ENCODE results near the gene AUTS2.

Gene AUTS2

DNA sequence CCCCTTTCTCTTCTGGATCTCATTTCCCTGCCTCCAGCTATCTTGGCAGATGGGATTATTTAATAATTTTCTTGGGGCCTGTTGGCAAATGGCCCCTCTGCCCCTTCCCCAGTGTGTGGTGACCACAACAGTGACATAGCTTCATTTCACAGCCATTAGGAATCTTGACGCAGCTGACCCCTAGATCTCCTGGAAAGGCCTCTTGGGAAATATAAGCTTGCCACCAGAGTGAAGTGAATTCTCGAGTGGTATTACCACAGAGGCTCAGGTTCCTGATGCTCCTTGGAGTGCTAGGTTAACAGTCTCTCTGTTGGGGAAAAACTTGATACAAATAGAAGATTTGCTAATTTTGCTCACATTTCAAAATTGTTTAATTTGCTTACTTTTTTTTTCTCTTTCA lies 57.8 kb downstream of the AUTS2 start:
- no peak for DNase-seq (ENCODE audit: low read depth, low spot score)

GRCh38 chr7:69656890-69657289 lies 58.6 kb downstream of the AUTS2 start:
- no peak for DNase-seq (ENCODE audit: low read depth, low spot score)

DNA sequence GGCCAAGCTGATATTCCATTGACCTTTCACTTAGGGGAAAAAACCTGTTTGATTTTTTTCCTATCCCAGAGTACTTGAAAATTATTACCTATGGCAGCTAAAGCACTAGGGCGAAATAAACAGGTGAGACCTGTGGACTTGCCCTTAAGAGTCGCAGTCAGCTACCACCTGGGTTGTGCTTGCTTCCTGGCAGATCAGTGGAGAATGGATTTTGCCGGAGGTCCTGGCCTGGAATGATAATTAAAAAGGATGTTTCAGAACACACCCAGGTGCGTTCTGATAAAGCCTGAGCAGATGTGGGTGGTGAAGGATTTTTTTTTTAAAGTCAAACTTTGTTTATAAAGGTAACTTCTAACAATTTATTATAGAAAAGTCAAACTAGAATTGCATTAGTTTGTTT lies 59.1 kb downstream of the AUTS2 start:
- no peak for DNase-seq (ENCODE audit: low read depth, low spot score)

DNA sequence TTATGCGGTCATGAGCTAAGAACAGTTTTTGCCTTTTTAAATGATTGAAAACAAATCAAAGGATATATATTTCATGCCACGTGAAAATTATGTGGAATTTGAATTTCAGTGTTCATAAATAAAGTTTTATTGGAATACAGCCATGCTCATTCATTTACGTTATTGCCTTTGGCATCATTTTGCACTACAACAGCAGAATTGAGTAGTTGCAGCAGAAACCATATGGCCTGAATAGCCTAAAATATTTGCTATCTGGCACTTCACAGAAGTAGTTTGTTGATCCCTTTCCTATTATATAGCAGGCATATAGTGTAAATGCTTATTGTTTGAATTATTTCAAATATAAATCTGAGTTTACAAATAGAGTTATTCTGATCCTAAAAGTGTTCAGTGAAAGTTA lies 59.7 kb downstream of the AUTS2 start:
- DNase-seq (ENCODE audit: low read depth, low spot score): no peak

DNA sequence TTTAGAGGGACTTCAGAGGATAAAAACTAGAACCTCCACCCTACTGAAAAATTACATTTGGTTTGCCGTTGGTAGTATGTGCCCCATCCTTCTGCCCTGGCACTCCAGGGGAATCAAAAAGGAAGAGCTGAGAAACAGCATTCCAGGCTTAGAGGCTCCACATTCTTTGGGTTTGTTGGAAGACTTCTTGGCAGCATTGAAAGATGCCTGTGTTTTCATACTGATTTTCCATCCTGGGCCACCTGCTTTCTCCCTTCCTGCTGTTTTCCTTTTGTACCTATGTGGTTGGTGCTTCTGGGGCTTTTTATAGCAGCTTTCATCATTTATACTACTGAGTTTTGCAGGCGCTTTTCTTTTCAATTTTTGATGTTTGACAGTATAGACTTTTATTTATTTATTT lies 61.7 kb downstream of the AUTS2 start:
- no peak for DNase-seq (ENCODE audit: low read depth, low spot score)

GRCh38 chr7:69661342-69661741 lies 63.1 kb downstream of the AUTS2 start:
- DNase-seq (ENCODE audit: low read depth, low spot score): no peak

- DNase-seq (ENCODE audit: low read depth, low spot score): no peak
Observed at GRCh38 chr7:69663911-69664832, 65.9 kb downstream of the AUTS2 start.

GRCh38 chr7:69665369-69665768 lies 67.1 kb downstream of the AUTS2 start:
- no peak for DNase-seq (ENCODE audit: low read depth, low spot score)

- no peak for DNase-seq (ENCODE audit: low read depth, low spot score)
Observed at GRCh38 chr7:69668339-69668870, 70.1 kb downstream of the AUTS2 start.

DNA sequence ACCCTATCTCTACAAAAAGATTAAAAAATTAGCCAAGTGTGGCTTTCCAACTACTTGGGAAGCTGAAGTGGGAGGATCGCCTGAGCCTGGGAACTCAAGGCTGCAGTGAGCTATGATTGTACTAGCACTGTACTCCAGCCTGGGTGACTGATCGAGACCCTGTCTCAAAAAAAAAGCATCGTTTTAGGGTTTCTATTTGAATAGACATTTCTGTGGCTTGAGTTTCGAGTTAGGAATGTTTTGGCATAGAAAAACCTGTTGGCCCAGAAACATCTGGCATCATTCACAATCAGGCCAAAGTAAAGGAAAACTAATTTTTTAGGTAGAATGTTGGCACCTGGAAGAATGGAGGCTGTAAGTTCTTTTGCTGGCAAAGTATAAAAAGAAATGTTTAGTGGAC lies 72.4 kb downstream of the AUTS2 start:
- no peak for DNase-seq (ENCODE audit: low read depth, low spot score)

DNA sequence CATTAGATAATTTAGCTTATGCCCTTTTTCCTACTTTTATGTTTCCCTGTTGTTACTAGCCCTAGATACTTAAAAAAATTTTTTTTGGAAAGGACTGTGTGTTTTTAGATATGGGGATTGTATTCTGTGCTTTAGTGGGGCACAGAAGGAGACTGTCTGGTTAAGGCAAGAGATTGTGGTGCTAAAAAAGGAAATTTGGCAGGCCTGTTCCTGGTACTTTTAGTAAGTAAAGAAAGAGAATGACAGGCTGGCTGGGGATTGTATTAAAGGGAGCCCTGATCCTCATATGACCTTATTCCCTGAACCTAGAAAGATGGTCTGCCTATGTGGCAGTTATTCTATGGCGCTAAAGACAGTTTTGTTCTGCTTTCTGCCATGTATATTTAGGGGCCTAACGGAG lies 74.8 kb downstream of the AUTS2 start:
- no peak for DNase-seq (ENCODE audit: low read depth, low spot score)

DNA sequence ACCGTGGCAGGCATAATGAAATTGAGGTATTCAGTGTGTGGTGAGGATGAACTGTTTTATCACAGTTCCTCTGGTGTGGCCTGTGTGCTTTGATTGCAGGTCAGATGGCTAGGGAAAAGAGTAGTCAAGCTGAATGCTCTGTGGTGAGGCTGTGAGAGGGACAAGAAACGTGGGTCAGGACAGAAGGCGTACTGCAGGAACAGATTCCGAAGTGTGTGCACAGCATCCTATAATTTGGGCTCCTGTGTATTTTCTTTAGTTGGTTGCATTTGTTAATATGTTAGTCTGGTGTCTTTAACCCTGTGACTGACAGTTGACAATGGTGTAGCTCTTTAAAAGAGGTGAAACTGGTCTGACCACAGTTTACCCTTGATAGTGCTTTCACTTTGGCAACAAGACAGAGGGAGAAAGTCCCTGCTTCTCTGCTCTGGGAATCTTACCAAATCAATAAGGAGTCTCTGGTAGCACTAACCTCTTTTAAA lies 76.5 kb downstream of the AUTS2 start:
- no peak for DNase-seq (ENCODE audit: low read depth, low spot score)

GRCh38 chr7:69676247-69676646 lies 78.0 kb downstream of the AUTS2 start:
- DNase-seq (ENCODE audit: low read depth, low spot score): no peak

- no peak for DNase-seq (ENCODE audit: low read depth, low spot score)
Observed at GRCh38 chr7:69677054-69677852, 79.0 kb downstream of the AUTS2 start.

- DNase-seq (ENCODE audit: low read depth, low spot score): no peak
Observed at GRCh38 chr7:69677881-69678493, 79.7 kb downstream of the AUTS2 start.

DNA sequence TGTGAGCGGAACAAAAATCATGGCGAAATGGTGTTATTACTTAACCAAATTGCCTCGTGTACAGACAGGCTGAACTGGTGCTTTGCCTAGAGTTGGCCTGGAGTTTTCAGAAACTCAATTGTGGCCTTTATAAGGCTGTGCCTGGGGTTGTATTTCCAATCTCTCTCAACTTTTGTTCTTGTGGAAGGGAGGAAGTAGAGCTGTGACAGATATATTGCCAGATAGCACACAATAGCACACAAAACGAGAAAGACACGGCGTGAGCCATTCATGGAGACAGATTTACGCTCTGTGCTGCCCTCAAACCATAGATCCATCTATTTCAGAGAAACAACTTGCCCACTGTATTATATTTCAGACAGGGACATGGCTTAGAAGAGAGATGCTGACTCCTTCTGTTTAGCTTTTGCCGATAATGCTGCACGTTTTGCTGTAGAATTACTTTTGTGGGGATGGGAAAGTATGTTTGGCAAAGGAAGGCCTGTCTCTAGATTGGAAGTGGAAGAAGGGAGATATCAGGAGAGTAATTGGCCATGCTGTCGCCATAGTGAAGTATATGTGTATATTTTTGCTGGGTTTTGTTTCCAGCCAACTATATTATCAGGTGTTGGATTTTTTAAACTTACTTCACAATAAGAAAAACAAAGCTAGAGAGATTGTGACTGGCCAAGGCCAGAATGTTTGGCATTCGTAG lies 80.4 kb downstream of the AUTS2 start:
- no peak for DNase-seq (ENCODE audit: low read depth, low spot score)

DNA sequence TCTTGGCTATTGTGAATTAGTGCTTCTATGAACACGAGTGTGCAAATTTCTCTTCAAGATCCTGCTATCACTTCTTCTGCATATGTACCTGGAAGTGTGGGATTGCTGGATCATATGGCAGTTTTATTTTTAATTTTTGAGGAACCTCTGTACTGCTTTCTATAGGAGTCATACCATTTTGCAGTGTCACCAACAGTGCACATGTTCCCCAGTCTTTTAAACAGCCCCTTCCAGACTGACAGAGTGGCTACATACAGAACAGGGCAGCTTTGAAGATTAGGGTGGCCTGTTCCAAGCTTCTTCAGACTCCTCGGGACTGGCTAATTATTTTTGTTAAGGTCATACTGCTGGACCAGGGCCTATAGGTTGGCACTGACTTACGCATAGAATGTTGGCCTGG lies 82.9 kb downstream of the AUTS2 start:
- DNase-seq (ENCODE audit: low read depth, low spot score): no peak

GRCh38 chr7:69682518-69682917 lies 84.2 kb downstream of the AUTS2 start:
- no peak for DNase-seq (ENCODE audit: low read depth, low spot score)

GRCh38 chr7:69683002-69683401 lies 84.7 kb downstream of the AUTS2 start:
- DNase-seq (ENCODE audit: low read depth, low spot score): no peak

- no peak for DNase-seq (ENCODE audit: low read depth, low spot score)
Observed at GRCh38 chr7:69684369-69685292, 86.4 kb downstream of the AUTS2 start.
